ENCODE results near the gene KIF3B.
"Not testable (repeated sequence)": the region's sequence is repeated elsewhere in the genome, so short reads cannot be mapped to it uniquely, and the experiment has no call there.

KIF3B gene

DNA sequence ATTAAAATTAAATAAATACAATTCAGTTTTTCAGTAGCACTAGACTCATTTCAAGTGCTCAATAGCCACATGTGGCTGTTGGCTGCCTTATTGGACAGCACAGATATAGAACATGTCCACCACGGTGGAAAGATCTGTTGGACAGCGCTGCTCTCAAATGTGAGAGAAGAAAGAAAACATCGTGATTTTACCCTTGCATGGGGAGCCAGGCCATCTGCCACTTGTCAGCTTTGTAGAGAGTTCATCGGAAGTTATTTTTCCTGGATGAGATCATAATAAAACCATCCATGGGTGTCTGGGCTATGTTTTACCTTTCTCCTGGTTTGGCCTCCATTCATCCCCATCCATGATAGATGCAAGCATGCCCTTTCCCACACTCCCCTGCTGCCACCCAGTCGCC lies 5.8 kb upstream of the KIF3B start:
- DNase-seq (ENCODE audit: low read depth), result no peak
- TF ChIP-seq, protein P1, sequence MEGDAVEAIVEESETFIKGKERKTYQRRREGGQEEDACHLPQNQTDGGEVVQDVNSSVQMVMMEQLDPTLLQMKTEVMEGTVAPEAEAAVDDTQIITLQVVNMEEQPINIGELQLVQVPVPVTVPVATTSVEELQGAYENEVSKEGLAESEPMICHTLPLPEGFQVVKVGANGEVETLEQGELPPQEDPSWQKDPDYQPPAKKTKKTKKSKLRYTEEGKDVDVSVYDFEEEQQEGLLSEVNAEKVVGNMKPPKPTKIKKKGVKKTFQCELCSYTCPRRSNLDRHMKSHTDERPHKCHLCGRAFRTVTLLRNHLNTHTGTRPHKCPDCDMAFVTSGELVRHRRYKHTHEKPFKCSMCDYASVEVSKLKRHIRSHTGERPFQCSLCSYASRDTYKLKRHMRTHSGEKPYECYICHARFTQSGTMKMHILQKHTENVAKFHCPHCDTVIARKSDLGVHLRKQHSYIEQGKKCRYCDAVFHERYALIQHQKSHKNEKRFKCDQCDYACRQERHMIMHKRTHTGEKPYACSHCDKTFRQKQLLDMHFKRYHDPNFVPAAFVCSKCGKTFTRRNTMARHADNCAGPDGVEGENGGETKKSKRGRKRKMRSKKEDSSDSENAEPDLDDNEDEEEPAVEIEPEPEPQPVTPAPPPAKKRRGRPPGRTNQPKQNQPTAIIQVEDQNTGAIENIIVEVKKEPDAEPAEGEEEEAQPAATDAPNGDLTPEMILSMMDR (IDR thresholded peaks at IDR 0.05; ENCODE audit: control insufficient read depth, extremely low read depth, insufficient read depth), result no peak

DNA sequence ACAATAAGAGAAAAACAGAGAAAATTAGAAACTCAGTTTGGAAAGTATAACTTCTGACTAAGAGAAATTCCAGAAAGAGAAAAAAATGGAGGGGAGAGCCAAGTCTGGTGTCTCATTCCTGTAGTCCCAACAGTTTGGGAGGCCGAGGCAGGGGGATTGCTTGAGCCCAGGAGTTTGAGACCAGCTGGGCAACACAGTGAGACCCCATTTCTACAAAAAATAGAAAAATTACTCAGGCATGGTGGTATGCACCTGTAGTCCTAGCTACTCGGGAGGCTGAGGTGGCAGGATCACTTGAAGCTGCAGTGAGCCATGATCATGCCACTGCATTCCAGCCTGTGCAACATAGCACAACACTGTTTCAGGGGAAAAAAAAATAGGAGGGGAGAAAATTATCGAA lies 3.1 kb upstream of the KIF3B start:
- no peak for DNase-seq (ENCODE audit: low read depth)
- TF ChIP-seq, protein P1 (IDR thresholded peaks at IDR 0.05; ENCODE audit: control insufficient read depth, extremely low read depth, insufficient read depth), result no peak
- no peak overlapping the region for H3K4me3 ChIP-seq (ENCODE audit: low read depth, low read length)

More for the DNA sequence above, 5.8 kb upstream of the KIF3B start:
- H3K4me3 ChIP-seq (ENCODE audit: low read depth, low read length), result no peak overlapping the region

DNA sequence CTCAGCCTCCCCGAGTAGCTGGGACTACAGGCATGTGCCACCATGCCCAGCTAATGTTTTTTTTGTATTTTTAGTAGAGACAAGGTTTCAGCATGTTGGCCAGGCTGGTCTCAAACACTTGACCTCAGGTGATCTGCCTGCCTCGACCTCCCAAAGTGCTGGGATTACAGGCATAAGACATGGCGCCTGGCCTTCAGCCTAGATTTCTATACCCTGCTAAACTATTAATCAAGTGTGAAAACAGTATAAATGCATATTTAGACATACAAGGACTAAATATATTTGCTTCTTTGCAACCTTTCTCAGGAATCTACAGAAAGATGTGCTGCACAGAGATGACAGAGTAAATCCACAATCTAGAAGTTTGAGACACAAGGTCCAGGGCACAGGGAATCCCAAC lies 2.3 kb upstream of the KIF3B start:
- H3K4me3 ChIP-seq (ENCODE audit: low read depth, low read length); DNase-seq (ENCODE audit: low read depth): not testable (repeated sequence)

DNA sequence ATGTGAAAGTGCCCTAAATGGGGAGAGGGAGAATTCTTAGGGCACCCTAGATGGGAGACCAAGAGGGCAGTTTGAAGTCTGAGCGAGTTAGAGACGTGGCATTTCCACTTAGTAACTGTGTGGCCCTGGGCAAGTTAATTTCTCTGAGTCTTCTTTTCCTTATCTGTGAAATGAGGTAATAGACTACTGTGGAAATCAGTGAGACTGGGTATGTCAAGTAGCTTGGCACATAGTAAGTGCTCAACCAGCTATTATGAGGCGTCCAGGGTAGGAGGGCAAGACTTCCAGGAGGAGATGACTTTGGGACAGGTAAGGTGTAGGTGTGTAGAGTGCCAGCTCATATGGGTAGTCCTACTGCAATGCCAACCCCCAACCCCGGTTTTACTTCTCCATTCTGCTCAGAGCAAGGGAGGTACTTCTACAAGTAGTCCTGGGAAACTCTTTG lies 770 bp downstream of the KIF3B start:
- TF ChIP-seq, protein P1 (IDR thresholded peaks at IDR 0.05; ENCODE audit: control insufficient read depth, extremely low read depth, insufficient read depth), result no peak
- DNase-seq (ENCODE audit: low read depth), result no peak
- peak overlapping the region; percentile 77 for H3K4me3 ChIP-seq (ENCODE audit: low read depth, low read length)

DNA sequence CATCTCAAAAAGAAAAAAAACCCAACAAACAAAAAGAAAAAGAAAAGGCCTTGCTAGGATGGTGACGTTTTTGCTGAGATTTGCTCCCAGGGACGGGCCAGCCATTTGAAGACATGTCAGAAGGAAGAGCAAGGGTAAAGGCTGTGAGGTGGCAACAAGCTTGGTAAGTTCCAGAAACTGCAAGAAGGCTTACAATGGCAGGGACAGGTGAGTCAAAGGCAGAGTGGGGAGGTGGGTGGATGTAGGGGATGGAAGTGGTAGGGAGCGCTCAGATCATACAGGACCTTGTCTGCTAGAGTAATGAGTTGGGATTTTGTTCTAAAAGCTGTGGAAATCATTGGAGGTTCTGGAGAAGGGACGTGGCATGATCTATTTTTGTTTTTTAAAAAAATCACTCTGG lies 4.3 kb downstream of the KIF3B start:
- no peak for DNase-seq (ENCODE audit: low read depth)

DNA sequence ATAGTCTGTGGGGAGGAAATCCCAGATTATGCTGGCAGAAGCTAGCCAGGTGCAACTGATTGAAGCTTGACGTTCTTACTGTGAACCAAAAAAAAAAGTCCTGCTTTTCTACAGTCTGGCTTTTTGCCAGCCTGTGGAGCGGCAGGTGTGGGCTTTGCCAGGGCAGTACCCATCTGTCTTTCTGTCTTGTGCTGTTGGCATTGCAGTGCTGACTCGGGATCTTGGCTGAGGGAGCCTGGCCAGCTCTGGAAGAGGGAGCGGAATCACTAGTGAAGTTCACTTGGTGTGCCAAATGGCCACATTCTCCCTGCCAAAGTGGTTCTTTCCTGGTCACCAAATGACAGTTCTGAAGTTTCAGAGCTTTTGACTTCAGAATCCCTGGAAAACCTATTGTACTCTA lies 5.0 kb downstream of the KIF3B start:
- no peak for DNase-seq (ENCODE audit: low read depth)
- no peak overlapping the region for H3K4me3 ChIP-seq (ENCODE audit: low read depth, low read length)
- TF ChIP-seq, protein P1 (IDR thresholded peaks at IDR 0.05; ENCODE audit: control insufficient read depth, extremely low read depth, insufficient read depth), result no peak

More for the DNA sequence above, 4.3 kb downstream of the KIF3B start:
- TF ChIP-seq, protein P1 (IDR thresholded peaks at IDR 0.05; ENCODE audit: control insufficient read depth, extremely low read depth, insufficient read depth), result no peak
- H3K4me3 ChIP-seq (ENCODE audit: low read depth, low read length), result no peak overlapping the region

DNA sequence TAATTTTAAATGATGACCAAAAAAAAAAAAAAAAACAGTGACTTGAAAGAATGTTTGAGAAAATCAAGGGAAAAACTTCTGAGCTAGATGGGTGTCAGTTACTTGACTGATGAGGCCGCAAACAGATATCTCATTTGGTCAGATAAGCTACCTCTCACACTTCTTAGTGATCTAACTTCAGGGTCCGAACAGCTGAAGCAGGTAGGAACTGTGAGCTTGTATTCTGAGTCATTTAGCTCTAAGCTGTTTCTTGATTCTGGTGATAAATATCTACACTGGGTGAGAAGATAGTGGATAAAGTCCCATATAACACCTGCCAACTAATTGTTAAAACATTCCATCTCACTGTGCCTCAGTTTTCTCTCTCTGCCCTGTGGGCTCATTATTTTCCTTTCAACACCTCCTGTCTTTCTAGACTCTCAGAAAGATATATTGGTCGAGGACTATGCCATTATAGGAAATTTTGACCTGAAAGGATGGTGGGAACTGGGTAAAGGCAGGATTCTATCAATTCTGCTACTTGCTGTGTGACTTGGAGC lies 7.7 kb downstream of the KIF3B start:
- no peak overlapping the region for H3K4me3 ChIP-seq (ENCODE audit: low read depth, low read length)
- TF ChIP-seq, protein P1 (IDR thresholded peaks at IDR 0.05; ENCODE audit: control insufficient read depth, extremely low read depth, insufficient read depth), result no peak
- no peak for DNase-seq (ENCODE audit: low read depth)
